Measurements from ENCODE around the gene SMG5.

- TF ChIP-seq REST (IDR thresholded peaks at IDR 0.05; ENCODE audit: insufficient read depth in 1 of 2, low read depth in 2 of 2, low read length in 2 of 2) (no peak), POLR2AphosphoS5 (IDR thresholded peaks at IDR 0.05; ENCODE audit: low read depth, low read length) (no peak), TAF1 (IDR thresholded peaks at IDR 0.05; ENCODE audit: borderline replicate concordance, insufficient read depth, low read length) (no peak), SIN3A (IDR thresholded peaks at IDR 0.05; ENCODE audit: borderline replicate concordance, insufficient read depth, low read length) (no peak), FOXP2 (optimal IDR thresholded peaks at IDR 0.05; ENCODE audit: borderline replicate concordance, extremely low read depth, extremely low read length, insufficient read depth) (no peak)
Measured at GRCh38 chr1:156217871-156218270, 64.8 kb downstream of the SMG5 start.
